Liver (tissue), 9 donors: ENCODE measurements around the gene SPTBN1. TPM values are rescaled to one million over a fixed set of nuclear protein-coding genes. Genes with fewer than 3 reads are reported as not detected.

Source experiments
- DNase-seq: peaks from one replicate; pipeline ENCODE4 v3.0.0-alpha.2; 2017; ENCODE audit warnings: low spot score
- H3K27ac ChIP-seq, 2 donors: one replicate each; pipeline ENCODE4 v1.7.0; 2013; ENCODE audit warnings: inconsistent platforms in 2 of 2, low read length in 2 of 2, control low read depth in 1 of 2, low read depth in 1 of 2, mild to moderate bottlenecking in 1 of 2
- H3K27me3 ChIP-seq, 4 donors: one replicate each; pipeline versions ENCODE4 v1.6.1 to v1.7.0; 2013; ENCODE audit warnings: low read length in 3 of 4, inconsistent platforms in 1 of 4, mild to moderate bottlenecking in 1 of 4, moderate library complexity in 1 of 4; ENCODE audit not compliant: control insufficient read depth in 4 of 4, insufficient read depth in 4 of 4
- H3K36me3 ChIP-seq, 4 donors: one replicate each; pipeline versions ENCODE4 v1.6.1 to v1.7.0; 2013; ENCODE audit warnings: low read length in 3 of 4, mild to moderate bottlenecking in 3 of 4, low read depth in 1 of 4, moderate library complexity in 1 of 4; ENCODE audit not compliant: control insufficient read depth in 4 of 4, insufficient read depth in 3 of 4
- H3K4me1 ChIP-seq, 4 donors: one replicate each; pipeline versions ENCODE4 v1.6.1 to v1.7.0; 2013; ENCODE audit warnings: low read length in 3 of 4, mild to moderate bottlenecking in 3 of 4, moderate library complexity in 1 of 4; ENCODE audit not compliant: control insufficient read depth in 4 of 4, insufficient read depth in 4 of 4
- H3K4me3 ChIP-seq, 3 donors: one replicate each; pipeline versions ENCODE4 v1.6.1 to v1.7.0; 2013; ENCODE audit warnings: low read length in 3 of 3, control low read depth in 1 of 3, low read depth in 1 of 3, mild to moderate bottlenecking in 1 of 3
- H3K9ac ChIP-seq, 2 donors: one replicate each; pipeline ENCODE4 v1.7.0; 2013; ENCODE audit warnings: low read length in 2 of 2, mild to moderate bottlenecking in 2 of 2, moderate library complexity in 2 of 2, control low read depth in 1 of 2, low read depth in 1 of 2
- H3K9me3 ChIP-seq, 4 donors: one replicate each; pipeline versions ENCODE4 v1.6.1 to v1.7.0; 2013; ENCODE audit warnings: low read length in 3 of 4; ENCODE audit not compliant: control insufficient read depth in 4 of 4
- EGR1 ChIP-seq, 2 donors: IDR thresholded peaks; 2 replicates each; pipeline ENCODE4 v1.6.1; 2016 to 2018; ENCODE audit warnings: antibody characterized with exemption in 2 of 2, low read depth in 2 of 2
- FOXA1 ChIP-seq: IDR thresholded peaks from 2 replicates; pipeline ENCODE4 v1.6.1; 2016; ENCODE audit warnings: antibody characterized with exemption
- HNF4G ChIP-seq: IDR thresholded peaks from 2 replicates; pipeline ENCODE4 v1.6.1; 2016; ENCODE audit warnings: antibody characterized with exemption
- JUND ChIP-seq, 2 donors: IDR thresholded peaks; 2 replicates each; pipeline ENCODE4 v1.6.1; 2016; ENCODE audit warnings: antibody characterized with exemption in 2 of 2
- NR2F2 ChIP-seq: IDR thresholded peaks from 2 replicates; pipeline ENCODE4 v1.6.1; 2016; ENCODE audit warnings: antibody characterized with exemption
- RAD21 ChIP-seq, 2 donors: IDR thresholded peaks; 2 replicates each; pipeline ENCODE4 v1.6.1; 2016; ENCODE audit warnings: antibody characterized with exemption in 2 of 2, mild to moderate bottlenecking in 2 of 2
- RXRA ChIP-seq, 2 donors: IDR thresholded peaks; 2 replicates each; pipeline ENCODE4 v1.6.1; 2017 to 2018; ENCODE audit warnings: antibody characterized with exemption in 2 of 2, mild to moderate bottlenecking in 1 of 2
- SP1 ChIP-seq: IDR thresholded peaks from 2 replicates; pipeline ENCODE4 v1.6.1; 2018; ENCODE audit warnings: antibody characterized with exemption, mild to moderate bottlenecking
- TAF1 ChIP-seq: conservative IDR thresholded peaks from 2 replicates; pipeline ENCODE4 v1.6.1; 2016; ENCODE audit warnings: antibody characterized with exemption, mild to moderate bottlenecking
- YY1 ChIP-seq: IDR thresholded peaks from 2 replicates; pipeline ENCODE4 v1.6.1; 2016; ENCODE audit warnings: antibody characterized with exemption, mild to moderate bottlenecking
- WGBS: extraction: QIAGEN DNeasy Blood & Tissue Kit; methylation state at CpG from one replicate; pipeline ENCODE4 v1.1.7; 2013; 5-methylcytosine and 5-hydroxymethylcytosine counted together
- polyA plus RNA-seq, 2 donors: library from polyadenylated mRNA; stranded (reverse) in 1 of 2; unstranded in 1 of 2; fragments of 200-250 nt in 1 of 2; fragments of >200 nt in 1 of 2; fragmentation: Nextera tagmentation in 1 of 2; extraction: Ambion mirVana in 1 of 2; gene quantifications; one replicate each; pipeline versions ENCODE4 v1.2.1 to v1.2.3, GENCODE V29; 2013 to 2015
- total RNA-seq, 2 donors: library from RNA; depleted of rRNA; stranded (reverse); fragments of >200 nt; gene quantifications; one replicate each; pipeline ENCODE4 v1.2.3, GENCODE V29; 2014
- TF ChIP-seq, protein P1 (sequence below): IDR thresholded peaks from 2 replicates; pipeline ENCODE4 v1.6.1; 2016; ENCODE audit warnings: antibody characterized with exemption, mild to moderate bottlenecking
- TF ChIP-seq, protein P2 (sequence below): fragments of 150-350 bp; IDR thresholded peaks from 2 replicates; pipeline ENCODE4 v1.5.1; 2017; ENCODE audit warnings: improper control_type of control experiment, low read depth, low read length; ENCODE audit not compliant: missing input control
- TF ChIP-seq, protein P3 (sequence below): IDR thresholded peaks from 2 replicates; pipeline ENCODE4 v1.6.1; 2016; ENCODE audit warnings: antibody characterized with exemption
- TF ChIP-seq, protein P4 (sequence below): IDR thresholded peaks from 2 replicates; pipeline ENCODE4 v1.6.1; 2016; ENCODE audit warnings: antibody characterized with exemption
- TF ChIP-seq, protein P5 (sequence below): IDR thresholded peaks from 2 replicates; pipeline ENCODE4 v1.6.1; 2016; ENCODE audit warnings: antibody characterized with exemption
- donor health status: healthy.
- donor health status: healthy.
- donor health status: healthy.
- donor health status: healthy.
- donor health status: healthy.

SPTBN1 gene
- total and polyA plus RNA-seq, 4 donors: 44.8 to 191 (median 75.9) TPM

DNA sequence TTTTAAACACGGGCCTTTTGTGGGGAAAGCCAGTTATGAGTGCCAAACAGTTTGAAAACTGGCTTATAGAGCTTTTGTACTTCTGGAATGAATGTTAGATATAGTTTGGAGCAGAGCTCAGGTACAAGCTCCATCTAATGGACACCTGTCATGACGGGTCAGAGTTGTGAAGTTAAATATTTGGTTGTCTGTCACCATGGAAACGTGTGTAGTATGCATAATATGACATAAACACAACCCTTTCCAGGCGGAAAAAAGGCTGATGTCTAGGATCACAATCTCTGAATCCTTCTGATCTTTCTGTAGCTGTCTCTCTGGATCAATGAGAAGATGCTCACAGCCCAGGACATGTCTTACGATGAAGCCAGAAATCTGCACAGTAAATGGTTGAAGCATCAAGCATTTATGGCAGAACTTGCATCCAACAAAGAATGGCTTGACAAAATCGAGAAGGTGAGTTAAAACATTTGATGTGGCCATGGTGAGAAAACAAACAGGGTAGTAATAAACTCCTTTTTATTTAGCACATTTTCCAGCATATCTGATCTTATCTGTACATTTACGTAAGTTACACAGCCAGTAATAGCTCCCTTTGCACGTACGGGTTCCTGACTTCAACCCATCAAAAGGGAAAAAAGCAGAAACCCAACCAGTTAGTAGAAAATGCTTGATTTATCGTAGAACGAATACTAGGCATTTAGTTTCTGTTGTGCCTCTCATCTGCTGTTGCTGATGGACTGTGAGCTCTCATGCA, 186.7 kb downstream of the SPTBN1 start:
- Histone ChIP-seq H3K36me3 (peaks cover 9 to 72% (median 66%) of the 10 kb centered on the region in 4 donors), H3K9me3 (no peaks in the 10 kb centered on the region), H3K4me1 (peaks cover 9 to 42% (median 31%) of the 10 kb centered on the region in 4 donors), H3K27me3 (no peaks in the 10 kb centered on the region), H3K4me3 (no peak overlapping the region), H3K27ac (no peak overlapping the region), H3K9ac (no peak overlapping the region)
- no peak for DNase-seq
- no peak for TF ChIP-seq NR2F2
- TF ChIP-seq, protein P1, sequence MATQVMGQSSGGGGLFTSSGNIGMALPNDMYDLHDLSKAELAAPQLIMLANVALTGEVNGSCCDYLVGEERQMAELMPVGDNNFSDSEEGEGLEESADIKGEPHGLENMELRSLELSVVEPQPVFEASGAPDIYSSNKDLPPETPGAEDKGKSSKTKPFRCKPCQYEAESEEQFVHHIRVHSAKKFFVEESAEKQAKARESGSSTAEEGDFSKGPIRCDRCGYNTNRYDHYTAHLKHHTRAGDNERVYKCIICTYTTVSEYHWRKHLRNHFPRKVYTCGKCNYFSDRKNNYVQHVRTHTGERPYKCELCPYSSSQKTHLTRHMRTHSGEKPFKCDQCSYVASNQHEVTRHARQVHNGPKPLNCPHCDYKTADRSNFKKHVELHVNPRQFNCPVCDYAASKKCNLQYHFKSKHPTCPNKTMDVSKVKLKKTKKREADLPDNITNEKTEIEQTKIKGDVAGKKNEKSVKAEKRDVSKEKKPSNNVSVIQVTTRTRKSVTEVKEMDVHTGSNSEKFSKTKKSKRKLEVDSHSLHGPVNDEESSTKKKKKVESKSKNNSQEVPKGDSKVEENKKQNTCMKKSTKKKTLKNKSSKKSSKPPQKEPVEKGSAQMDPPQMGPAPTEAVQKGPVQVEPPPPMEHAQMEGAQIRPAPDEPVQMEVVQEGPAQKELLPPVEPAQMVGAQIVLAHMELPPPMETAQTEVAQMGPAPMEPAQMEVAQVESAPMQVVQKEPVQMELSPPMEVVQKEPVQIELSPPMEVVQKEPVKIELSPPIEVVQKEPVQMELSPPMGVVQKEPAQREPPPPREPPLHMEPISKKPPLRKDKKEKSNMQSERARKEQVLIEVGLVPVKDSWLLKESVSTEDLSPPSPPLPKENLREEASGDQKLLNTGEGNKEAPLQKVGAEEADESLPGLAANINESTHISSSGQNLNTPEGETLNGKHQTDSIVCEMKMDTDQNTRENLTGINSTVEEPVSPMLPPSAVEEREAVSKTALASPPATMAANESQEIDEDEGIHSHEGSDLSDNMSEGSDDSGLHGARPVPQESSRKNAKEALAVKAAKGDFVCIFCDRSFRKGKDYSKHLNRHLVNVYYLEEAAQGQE: no peak
- no peak for TF ChIP-seq YY1
- TF ChIP-seq TAF1: no peak
- WGBS: 84% methylated on average over 11 of the region's 11 CpGs

DNA sequence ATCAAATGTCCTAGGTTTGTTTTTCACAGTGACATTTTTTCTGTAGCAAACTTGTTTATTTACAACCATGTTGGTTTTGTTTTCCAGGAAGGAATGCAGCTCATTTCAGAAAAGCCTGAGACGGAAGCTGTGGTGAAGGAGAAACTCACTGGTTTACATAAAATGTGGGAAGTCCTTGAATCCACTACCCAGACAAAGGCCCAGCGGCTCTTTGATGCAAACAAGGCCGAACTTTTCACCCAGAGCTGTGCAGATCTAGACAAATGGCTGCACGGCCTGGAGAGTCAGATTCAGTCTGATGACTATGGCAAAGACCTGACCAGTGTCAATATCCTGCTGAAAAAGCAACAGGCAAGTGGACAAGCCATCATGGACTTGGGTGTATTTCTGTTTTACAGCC, 188.1 kb downstream of the SPTBN1 start:
- Histone ChIP-seq H3K36me3 (peaks cover 12 to 72% (median 68%) of the 10 kb centered on the region in 4 donors), H3K9me3 (no peaks in the 10 kb centered on the region), H3K9ac (no peak overlapping the region), H3K27me3 (no peaks in the 10 kb centered on the region), H3K27ac (no peak overlapping the region), H3K4me3 (no peak overlapping the region), H3K4me1 (peaks cover 9 to 32% (median 28%) of the 10 kb centered on the region in 4 donors)
- 82% methylated on average over 4 of the region's 4 CpGs for WGBS
- no peak for DNase-seq
- no peak for TF ChIP-seq HNF4G
- TF ChIP-seq TAF1: no peak
- TF ChIP-seq YY1: no peak
- no peak for TF ChIP-seq NR2F2
- TF ChIP-seq, protein P2, sequence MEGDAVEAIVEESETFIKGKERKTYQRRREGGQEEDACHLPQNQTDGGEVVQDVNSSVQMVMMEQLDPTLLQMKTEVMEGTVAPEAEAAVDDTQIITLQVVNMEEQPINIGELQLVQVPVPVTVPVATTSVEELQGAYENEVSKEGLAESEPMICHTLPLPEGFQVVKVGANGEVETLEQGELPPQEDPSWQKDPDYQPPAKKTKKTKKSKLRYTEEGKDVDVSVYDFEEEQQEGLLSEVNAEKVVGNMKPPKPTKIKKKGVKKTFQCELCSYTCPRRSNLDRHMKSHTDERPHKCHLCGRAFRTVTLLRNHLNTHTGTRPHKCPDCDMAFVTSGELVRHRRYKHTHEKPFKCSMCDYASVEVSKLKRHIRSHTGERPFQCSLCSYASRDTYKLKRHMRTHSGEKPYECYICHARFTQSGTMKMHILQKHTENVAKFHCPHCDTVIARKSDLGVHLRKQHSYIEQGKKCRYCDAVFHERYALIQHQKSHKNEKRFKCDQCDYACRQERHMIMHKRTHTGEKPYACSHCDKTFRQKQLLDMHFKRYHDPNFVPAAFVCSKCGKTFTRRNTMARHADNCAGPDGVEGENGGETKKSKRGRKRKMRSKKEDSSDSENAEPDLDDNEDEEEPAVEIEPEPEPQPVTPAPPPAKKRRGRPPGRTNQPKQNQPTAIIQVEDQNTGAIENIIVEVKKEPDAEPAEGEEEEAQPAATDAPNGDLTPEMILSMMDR: no peak
- no peak for TF ChIP-seq FOXA1
- TF ChIP-seq SP1: no peak
- TF ChIP-seq, protein P3, sequence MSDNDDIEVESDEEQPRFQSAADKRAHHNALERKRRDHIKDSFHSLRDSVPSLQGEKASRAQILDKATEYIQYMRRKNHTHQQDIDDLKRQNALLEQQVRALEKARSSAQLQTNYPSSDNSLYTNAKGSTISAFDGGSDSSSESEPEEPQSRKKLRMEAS: no peak
- TF ChIP-seq, protein P4, sequence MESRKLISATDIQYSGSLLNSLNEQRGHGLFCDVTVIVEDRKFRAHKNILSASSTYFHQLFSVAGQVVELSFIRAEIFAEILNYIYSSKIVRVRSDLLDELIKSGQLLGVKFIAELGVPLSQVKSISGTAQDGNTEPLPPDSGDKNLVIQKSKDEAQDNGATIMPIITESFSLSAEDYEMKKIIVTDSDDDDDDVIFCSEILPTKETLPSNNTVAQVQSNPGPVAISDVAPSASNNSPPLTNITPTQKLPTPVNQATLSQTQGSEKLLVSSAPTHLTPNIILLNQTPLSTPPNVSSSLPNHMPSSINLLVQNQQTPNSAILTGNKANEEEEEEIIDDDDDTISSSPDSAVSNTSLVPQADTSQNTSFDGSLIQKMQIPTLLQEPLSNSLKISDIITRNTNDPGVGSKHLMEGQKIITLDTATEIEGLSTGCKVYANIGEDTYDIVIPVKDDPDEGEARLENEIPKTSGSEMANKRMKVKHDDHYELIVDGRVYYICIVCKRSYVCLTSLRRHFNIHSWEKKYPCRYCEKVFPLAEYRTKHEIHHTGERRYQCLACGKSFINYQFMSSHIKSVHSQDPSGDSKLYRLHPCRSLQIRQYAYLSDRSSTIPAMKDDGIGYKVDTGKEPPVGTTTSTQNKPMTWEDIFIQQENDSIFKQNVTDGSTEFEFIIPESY: no peak
- TF ChIP-seq, protein P5, sequence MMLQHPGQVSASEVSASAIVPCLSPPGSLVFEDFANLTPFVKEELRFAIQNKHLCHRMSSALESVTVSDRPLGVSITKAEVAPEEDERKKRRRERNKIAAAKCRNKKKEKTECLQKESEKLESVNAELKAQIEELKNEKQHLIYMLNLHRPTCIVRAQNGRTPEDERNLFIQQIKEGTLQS: no peak
- no peak for TF ChIP-seq RAD21 (IDR thresholded peaks at IDR 0.05)
- TF ChIP-seq, protein P1: no peak
- no peak for TF ChIP-seq RXRA (IDR thresholded peaks at IDR 0.05)
- TF ChIP-seq JUND (IDR thresholded peaks at IDR 0.05): no peak
- TF ChIP-seq EGR1 (IDR thresholded peaks at IDR 0.05; ENCODE audit: low read depth in 2 of 2): no peak
